GM23248 (cell line): ENCODE measurements around the gene RBM47.
"Not testable (repeated sequence)": the region's sequence is repeated elsewhere in the genome, so short reads cannot be mapped to it uniquely, and the experiment has no call there.

Experiments used
- EZH2 ChIP-seq: fragments of 200-600 bp; sonication (generic); IDR thresholded peaks from 2 replicates; pipeline ENCODE4 v1.6.1; 2018; ENCODE audit warnings: antibody characterized with exemption, mild to moderate bottlenecking; ENCODE audit not compliant: insufficient read depth, poor library complexity, severe bottlenecking
- EZH2phosphoT487 ChIP-seq: fragments of 200-600 bp; sonication (generic); IDR thresholded peaks from 2 replicates; pipeline ENCODE4 v1.6.1; 2018; ENCODE audit warnings: antibody characterized with exemption, moderate library complexity, mild to moderate bottlenecking, low read depth; ENCODE audit not compliant: insufficient read depth

GRCh38 chr4:40407468-40407867 is 222.2 kb downstream of the RBM47 start:
- not testable (repeated sequence) for TF ChIP-seq EZH2, EZH2phosphoT487
